ENCODE measurements around the gene KLF13. TPM values are rescaled to one million over a fixed set of nuclear protein-coding genes. Genes with fewer than 3 reads are reported as not detected.

Gene KLF13
- polyA plus RNA-seq, 1 experiment = 16.8 TPM

DNA sequence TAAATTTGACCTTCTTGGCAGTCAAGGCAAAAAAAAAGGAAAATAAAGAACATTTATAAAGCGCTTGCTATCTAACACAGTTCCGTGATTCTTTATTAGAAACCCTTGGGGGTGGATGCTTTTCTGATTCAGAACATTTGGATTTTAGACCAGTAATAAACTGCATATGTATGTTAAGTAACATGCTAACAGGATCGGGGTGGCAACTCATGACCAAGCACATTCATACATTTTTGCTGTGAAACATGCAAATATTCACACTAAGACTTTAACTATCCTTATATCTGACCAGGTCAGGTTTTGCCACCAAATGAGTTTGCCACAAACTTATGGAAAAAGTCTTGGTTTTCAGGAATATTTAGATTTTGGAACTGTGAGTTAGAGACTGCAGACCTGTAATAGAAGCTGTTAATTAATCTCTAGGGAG is 30.4 kb upstream of the KLF13 start:
- POLR2A ChIA-PET = no interaction called here
- DNase-seq (ENCODE audit: low read depth, low spot score) = no peak
- TF ChIP-seq, protein P1, sequence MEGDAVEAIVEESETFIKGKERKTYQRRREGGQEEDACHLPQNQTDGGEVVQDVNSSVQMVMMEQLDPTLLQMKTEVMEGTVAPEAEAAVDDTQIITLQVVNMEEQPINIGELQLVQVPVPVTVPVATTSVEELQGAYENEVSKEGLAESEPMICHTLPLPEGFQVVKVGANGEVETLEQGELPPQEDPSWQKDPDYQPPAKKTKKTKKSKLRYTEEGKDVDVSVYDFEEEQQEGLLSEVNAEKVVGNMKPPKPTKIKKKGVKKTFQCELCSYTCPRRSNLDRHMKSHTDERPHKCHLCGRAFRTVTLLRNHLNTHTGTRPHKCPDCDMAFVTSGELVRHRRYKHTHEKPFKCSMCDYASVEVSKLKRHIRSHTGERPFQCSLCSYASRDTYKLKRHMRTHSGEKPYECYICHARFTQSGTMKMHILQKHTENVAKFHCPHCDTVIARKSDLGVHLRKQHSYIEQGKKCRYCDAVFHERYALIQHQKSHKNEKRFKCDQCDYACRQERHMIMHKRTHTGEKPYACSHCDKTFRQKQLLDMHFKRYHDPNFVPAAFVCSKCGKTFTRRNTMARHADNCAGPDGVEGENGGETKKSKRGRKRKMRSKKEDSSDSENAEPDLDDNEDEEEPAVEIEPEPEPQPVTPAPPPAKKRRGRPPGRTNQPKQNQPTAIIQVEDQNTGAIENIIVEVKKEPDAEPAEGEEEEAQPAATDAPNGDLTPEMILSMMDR (IDR thresholded peaks at IDR 0.05; ENCODE audit: low read depth, low read length) = no peak
- Histone ChIP-seq H3K4me3 (ENCODE audit: low read depth, low read length) (no peak overlapping the region), H3K27ac (ENCODE audit: low read depth, low read length) (no peak overlapping the region), H3K9me3 (ENCODE audit: control insufficient read depth, insufficient read depth, low read length) (no peaks in the 10 kb centered on the region), H3K27me3 (ENCODE audit: control insufficient read depth, insufficient read depth, low read length) (peaks cover 20% of the 10 kb centered on the region)
- CTCF ChIA-PET = no interaction called here

GRCh38 chr15:31296646-31297574 is 29.7 kb upstream of the KLF13 start:
- ChIA-PET POLR2A (interaction anchor here (0.6 kb wide), 1 partner anchor 84 kb away, joined by 4 read pairs; no protein-coding TSS in a partner anchor), CTCF (no interaction called here)
- DNase-seq (ENCODE audit: low read depth, low spot score) = no peak

DNA sequence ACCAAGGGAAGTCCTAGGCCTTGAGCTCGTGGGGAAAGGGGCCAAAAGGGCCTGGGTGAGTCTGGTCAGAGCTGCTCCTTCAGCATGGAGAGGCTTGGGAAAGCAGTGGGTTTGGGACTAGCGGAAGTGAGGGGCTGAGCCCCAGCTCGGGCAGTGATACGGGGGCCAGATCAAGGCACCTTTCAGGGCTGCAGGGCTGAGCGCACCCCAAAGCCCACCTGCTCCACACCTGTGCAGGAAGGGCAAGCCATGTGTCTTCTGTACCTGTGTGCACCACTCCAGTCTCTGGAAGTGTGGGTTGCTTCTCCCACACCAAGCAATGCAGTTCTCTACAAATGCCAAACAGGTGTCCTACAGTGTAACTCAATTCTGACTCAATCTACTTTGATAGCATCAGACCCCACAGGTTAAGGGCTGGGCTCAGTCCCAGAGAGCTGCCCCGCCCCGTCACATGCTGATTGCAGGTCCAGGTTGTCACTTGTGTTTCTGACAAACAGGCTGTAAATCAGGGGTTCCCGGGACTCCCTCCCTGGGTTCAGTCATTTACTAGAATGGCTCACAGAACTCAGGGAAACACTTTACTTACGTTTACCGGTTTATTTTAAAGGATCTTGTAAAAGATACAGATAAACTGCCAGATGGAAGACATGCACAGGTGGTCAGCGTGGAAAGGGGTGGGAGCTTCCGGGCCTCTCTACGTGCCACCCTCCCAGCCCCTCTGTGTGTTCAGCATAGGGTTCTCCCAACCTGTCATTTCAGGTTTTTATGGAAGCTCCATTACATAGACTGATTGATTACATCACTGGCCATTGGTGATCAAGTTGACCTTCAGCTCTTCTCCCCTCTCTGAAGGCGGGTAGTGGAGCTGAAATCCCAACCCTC is 28.8 kb upstream of the KLF13 start:
- POLR2A ChIA-PET = interaction anchor here (0.6 kb wide), 1 partner anchor 84 kb away, joined by 4 read pairs; no protein-coding TSS in a partner anchor
- H3K4me3 ChIP-seq (ENCODE audit: low read depth, low read length) = no peak overlapping the region
- TF ChIP-seq, protein P1 (IDR thresholded peaks at IDR 0.05; ENCODE audit: low read depth, low read length) = no peak
- H3K27ac ChIP-seq (ENCODE audit: low read depth, low read length) = no peak overlapping the region
- peaks cover 14% of the 10 kb centered on the region for H3K27me3 ChIP-seq (ENCODE audit: control insufficient read depth, insufficient read depth, low read length)
- no peak for DNase-seq (ENCODE audit: low read depth, low spot score)
- H3K9me3 ChIP-seq (ENCODE audit: control insufficient read depth, insufficient read depth, low read length) = no peaks in the 10 kb centered on the region
- CTCF ChIA-PET = no interaction called here

More at GRCh38 chr15:31296646-31297574, 29.7 kb upstream of the KLF13 start:
- Histone ChIP-seq H3K27ac (ENCODE audit: low read depth, low read length) (no peak overlapping the region), H3K27me3 (ENCODE audit: control insufficient read depth, insufficient read depth, low read length) (peaks cover 20% of the 10 kb centered on the region), H3K9me3 (ENCODE audit: control insufficient read depth, insufficient read depth, low read length) (no peaks in the 10 kb centered on the region), H3K4me3 (ENCODE audit: low read depth, low read length) (no peak overlapping the region)
- TF ChIP-seq, protein P1 (IDR thresholded peaks at IDR 0.05; ENCODE audit: low read depth, low read length) = no peak

- no peak overlapping the region for H3K27ac ChIP-seq (ENCODE audit: low read depth, low read length)
- DNase-seq (ENCODE audit: low read depth, low spot score) = no peak
- no peaks in the 10 kb centered on the region for H3K9me3 ChIP-seq (ENCODE audit: control insufficient read depth, insufficient read depth, low read length)
- peaks cover 12% of the 10 kb centered on the region for H3K27me3 ChIP-seq (ENCODE audit: control insufficient read depth, insufficient read depth, low read length)
- TF ChIP-seq, protein P1 (IDR thresholded peaks at IDR 0.05; ENCODE audit: low read depth, low read length) = no peak
- CTCF ChIA-PET = no interaction called here
- no peak overlapping the region for H3K4me3 ChIP-seq (ENCODE audit: low read depth, low read length)
- POLR2A ChIA-PET = no interaction called here
Measured at GRCh38 chr15:31298707-31299172, 27.9 kb upstream of the KLF13 start.

All from AG04450 (cell line).